PC-9 (cell line): ENCODE results near the gene PLPP3. TPM values are rescaled to one million over a fixed set of nuclear protein-coding genes. Genes with fewer than 3 reads are reported as not detected.

ENCODE experiments used
- BruUV-seq: library from RNA; stranded (reverse); fragments of 400-500 nt; replicated peaks from 2 replicates; lab custom pipeline; 2021; lab: Mats Ljungman, UMichigan
- CTCF ChIA-PET: fragments of 300-600 bp; sonication (Branson Sonifier 250); formaldehyde crosslinking; loops from one replicate; lab custom pipeline; 2022; ENCODE audit warnings: antibody characterized with exemption; lab: Charles Lee
- POLR2A ChIA-PET: fragments of 300-600 bp; sonication (Branson Sonifier 250); formaldehyde crosslinking; loops from one replicate; lab custom pipeline; 2022; ENCODE audit warnings: antibody characterized with exemption; ENCODE audit not compliant: unreplicated experiment; lab: Charles Lee
- DNase-seq, 2 experiments: peaks; one replicate each; pipeline versions ENCODE4 v3.0.0 to v3.0.0-alpha.2; 2015 to 2022; ENCODE audit warnings: mixed read lengths in 1 of 2
- H2AFZ ChIP-seq: fragments of 200-600 bp; sonication (generic); 2 replicates; pipeline ENCODE4 v1.8.1; 2017; ENCODE audit warnings: antibody characterized with exemption
- H3F3A ChIP-seq: fragments of 200-600 bp; sonication (generic); 2 replicates; pipeline ENCODE4 v1.8.1; 2017; ENCODE audit warnings: antibody characterized with exemption, mild to moderate bottlenecking, low read depth; ENCODE audit not compliant: insufficient read depth
- H3K27ac ChIP-seq: fragments of 200-600 bp; sonication (generic); 2 replicates; pipeline ENCODE4 v1.6.1; 2016; ENCODE audit warnings: mixed run types
- H3K27me3 ChIP-seq: fragments of 200-600 bp; sonication (generic); 2 replicates; pipeline ENCODE4 v1.6.1; 2016; ENCODE audit warnings: low read depth, mixed run types; ENCODE audit not compliant: insufficient read depth
- H3K36me3 ChIP-seq: fragments of 200-600 bp; sonication (generic); 2 replicates; pipeline ENCODE4 v1.6.1; 2016; ENCODE audit warnings: low read depth, mixed run types
- H3K4me1 ChIP-seq: fragments of 200-600 bp; sonication (generic); replicated peaks from 2 replicates; pipeline ENCODE4 v1.6.1; 2016; ENCODE audit warnings: mixed run types; ENCODE audit not compliant: insufficient read depth
- H3K4me2 ChIP-seq: fragments of 200-600 bp; sonication (generic); 2 replicates; pipeline ENCODE4 v1.6.1; 2017; ENCODE audit warnings: mixed run types
- H3K4me3 ChIP-seq: fragments of 200-600 bp; sonication (generic); 2 replicates; pipeline ENCODE4 v1.6.1; 2016; ENCODE audit warnings: mixed run types
- H3K79me2 ChIP-seq: fragments of 200-600 bp; sonication (generic); 2 replicates; pipeline ENCODE4 v1.6.1; 2017; ENCODE audit warnings: low read depth, mixed run types
- H3K9me2 ChIP-seq: fragments of 200-600 bp; sonication (generic); 2 replicates; pipeline ENCODE4 v1.8.1; 2017; ENCODE audit warnings: mild to moderate bottlenecking; ENCODE audit not compliant: insufficient read depth
- H3K9me3 ChIP-seq: fragments of 200-600 bp; sonication (generic); 2 replicates; pipeline ENCODE4 v1.8.1; 2016; ENCODE audit warnings: low read depth; ENCODE audit not compliant: insufficient read depth
- H4K20me1 ChIP-seq: fragments of 200-600 bp; sonication (generic); 2 replicates; pipeline ENCODE4 v1.8.1; 2017; ENCODE audit not compliant: insufficient read depth
- CTCF ChIP-seq: fragments of 200-600 bp; sonication (generic); conservative IDR thresholded peaks from 2 replicates; pipeline ENCODE4 v1.6.1; 2017; ENCODE audit warnings: mixed run types, antibody characterized with exemption, mild to moderate bottlenecking, moderate library complexity
- EZH2 ChIP-seq: fragments of 200-600 bp; sonication (generic); IDR thresholded peaks from 2 replicates; pipeline ENCODE4 v1.8.0; 2017; ENCODE audit warnings: antibody characterized with exemption, low read depth
- intact Hi-C: fragments of 100-400 bp; cut with micrococcal nuclease; formaldehyde crosslinking; loops from one replicate; pipeline ENCODE4 v1.10.0; 2022; ENCODE audit not compliant: unreplicated experiment
- total RNA-seq: library from RNA; stranded (reverse); gene quantifications from 2 replicates; pipeline ENCODE4 v1.2.3, GENCODE V29; 2021

The PLPP3 gene
- total RNA-seq, 1 experiment from 2014 or later: 22.4 TPM

- ChIA-PET POLR2A (interaction anchor here (0.6 to 0.8 kb wide), 3 partner anchors 180 to 458 kb away, joined by 3 to 7 read pairs (median 3); no protein-coding TSS in a partner anchor), CTCF (interaction anchor here (0.7 to 1.1 kb wide), 2 partner anchors 17 to 191 kb away, joined by 3 to 6 read pairs; no protein-coding TSS in a partner anchor)
- H3K27me3 ChIP-seq: no peaks in the 10 kb centered on the region
- peak overlapping the region; percentile 57 for H3K27ac ChIP-seq
- peaks cover 45% of the 10 kb centered on the region for H3K4me1 ChIP-seq
- H2AFZ ChIP-seq: peak overlapping the region; percentile 96
- no TSS peak for BruUV-seq
- peak in 1 of 2 experiments; percentile 58 for DNase-seq
- H3F3A ChIP-seq: peaks cover 4% of the 10 kb centered on the region; the same call in 1 of the 2 replicates
- H3K9me2 ChIP-seq: no peaks in the 10 kb centered on the region
- H3K36me3 ChIP-seq: no peaks in the 10 kb centered on the region
- H4K20me1 ChIP-seq: no peaks in the 10 kb centered on the region; the same call in 1 of the 2 replicates
- peak overlapping the region; percentile 87 for H3K4me3 ChIP-seq
- H3K4me2 ChIP-seq: peak overlapping the region; percentile 80
- intact Hi-C loops: loop anchor here (2.0 to 10.0 kb wide), 10 partner anchors 130 to 1101 kb away; no protein-coding TSS in a partner anchor
- H3K9me3 ChIP-seq: no peaks in the 10 kb centered on the region
- H3K79me2 ChIP-seq: peaks cover 58% of the 10 kb centered on the region
- no peak for TF ChIP-seq CTCF
- no peak for TF ChIP-seq EZH2
Observed at GRCh38 chr1:56578138-56578962, 1.0 kb downstream of the PLPP3 start.

GRCh38 chr1:56577406-56578137 lies 1.8 kb downstream of the PLPP3 start:
- BruUV-seq: no TSS peak
- Histone ChIP-seq H3K27ac (peak overlapping the region; percentile 57; the same call in 1 of the 2 replicates), H4K20me1 (no peaks in the 10 kb centered on the region; the same call in 1 of the 2 replicates), H2AFZ (peak overlapping the region; percentile 96), H3K36me3 (no peaks in the 10 kb centered on the region), H3K4me2 (peak overlapping the region; percentile 80), H3K9me3 (no peaks in the 10 kb centered on the region), H3K4me1 (peaks cover 53% of the 10 kb centered on the region), H3F3A (peaks cover 9% of the 10 kb centered on the region; the same call in 1 of the 2 replicates), H3K4me3 (peak overlapping the region; percentile 87), H3K27me3 (no peaks in the 10 kb centered on the region), H3K79me2 (peaks cover 66% of the 10 kb centered on the region), H3K9me2 (no peaks in the 10 kb centered on the region)
- no peak for DNase-seq
- ChIA-PET CTCF (interaction anchor here (0.7 to 1.2 kb wide), 5 partner anchors 16 to 1148 kb away, joined by 3 to 6 read pairs (median 3); no protein-coding TSS in a partner anchor), POLR2A (interaction anchor here (0.7 kb wide), 2 partner anchors 75 to 337 kb away, joined by 7 to 8 read pairs; no protein-coding TSS in a partner anchor)
- peak; percentile 33; the same call in 1 of the 2 replicates for TF ChIP-seq CTCF
- TF ChIP-seq EZH2: no peak
- intact Hi-C loops: loop anchor here (1.0 to 10.0 kb wide), 13 partner anchors 131 to 1292 kb away; no protein-coding TSS in a partner anchor
